ENCODE measurements around the gene ATXN1.
"Not testable (repeated sequence)": the region's sequence is repeated elsewhere in the genome, so short reads cannot be mapped to it uniquely, and the experiment has no call there.

ATXN1 gene

DNA sequence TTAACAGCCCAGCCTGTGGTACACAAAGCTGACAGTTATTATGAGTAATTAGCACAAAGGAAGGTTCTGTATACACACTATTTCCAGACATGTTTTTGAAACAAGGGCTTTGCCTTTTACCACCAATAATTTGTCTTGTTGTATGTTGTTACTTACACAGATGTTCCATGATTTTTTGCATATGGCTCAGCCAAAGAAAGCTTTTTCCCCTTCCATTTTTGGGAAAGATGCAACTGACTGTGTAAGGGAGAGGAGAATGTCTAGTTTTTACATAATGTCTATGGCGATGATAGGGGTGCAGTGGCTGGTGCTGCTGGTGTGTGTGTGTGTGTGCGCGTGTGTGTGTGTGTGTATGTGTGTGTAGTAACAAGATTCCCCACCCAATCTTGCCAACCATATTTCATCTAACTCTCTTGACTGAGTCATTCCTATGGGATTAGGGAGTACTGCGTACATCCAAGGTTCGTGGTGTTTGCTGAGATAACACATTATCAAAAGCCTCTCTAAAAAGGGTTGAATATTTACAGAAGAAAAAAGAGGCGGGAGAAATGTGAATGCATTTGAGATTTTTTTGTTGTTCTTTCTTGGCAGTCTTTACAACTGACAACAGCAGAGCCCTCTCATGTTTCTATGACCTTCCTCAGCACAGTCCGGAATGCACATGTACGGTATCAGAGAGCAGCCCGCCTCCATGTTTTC is 330.7 kb downstream of the ATXN1 start:
- DNase-seq: no peak

- no peak for DNase-seq
These were observed 331.6 kb downstream of the ATXN1 start for GRCh38 chr6:16429669-16430068.

- DNase-seq: no peak
These were observed 334.1 kb downstream of the ATXN1 start for GRCh38 chr6:16427124-16427523.

- no peak for DNase-seq
These were observed 335.2 kb downstream of the ATXN1 start for GRCh38 chr6:16425881-16426615.

DNA sequence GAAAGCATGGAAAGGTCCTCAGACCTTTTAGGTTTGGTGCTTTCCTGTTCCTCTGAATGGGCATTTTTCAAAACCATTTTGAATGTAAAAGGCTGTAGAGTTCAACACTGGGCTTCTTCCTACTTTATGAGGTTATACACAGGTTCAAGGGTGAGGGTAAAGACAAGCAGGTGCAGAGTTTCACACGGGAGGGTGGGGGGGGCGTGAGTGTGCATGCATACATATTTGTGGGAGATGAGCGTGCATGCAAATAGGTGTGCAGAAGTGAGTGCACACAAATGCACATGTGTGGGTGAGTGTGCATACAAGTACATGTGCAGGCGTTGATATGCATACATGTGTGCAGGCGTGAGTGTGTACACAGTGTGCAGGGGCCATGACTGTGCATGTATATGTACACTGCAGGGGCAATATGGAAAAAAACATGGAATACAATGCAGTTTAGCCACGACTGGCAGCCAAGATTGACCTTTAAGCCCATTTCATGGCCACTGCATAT is 339.7 kb downstream of the ATXN1 start:
- no peak for DNase-seq

GRCh38 chr6:16420715-16421461 is 340.4 kb downstream of the ATXN1 start:
- DNase-seq: no peak

DNA sequence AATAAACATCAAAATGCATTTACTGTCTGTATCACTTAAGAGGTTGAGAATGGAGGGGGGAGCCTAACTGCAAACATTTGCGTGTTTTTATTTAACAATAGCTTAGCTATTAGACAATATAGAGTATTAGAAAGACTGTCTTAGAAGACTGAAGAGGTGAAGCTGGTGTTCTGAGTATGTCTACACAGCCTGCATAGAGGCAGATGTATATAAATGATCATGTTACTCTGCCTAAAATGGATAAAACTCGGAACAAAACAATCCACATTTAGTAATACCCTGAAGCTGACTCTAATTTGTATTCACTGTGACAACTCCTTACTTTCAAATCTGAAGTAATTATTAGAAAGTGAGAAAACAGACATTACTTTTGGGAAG is 340.9 kb downstream of the ATXN1 start:
- no peak for DNase-seq

DNA sequence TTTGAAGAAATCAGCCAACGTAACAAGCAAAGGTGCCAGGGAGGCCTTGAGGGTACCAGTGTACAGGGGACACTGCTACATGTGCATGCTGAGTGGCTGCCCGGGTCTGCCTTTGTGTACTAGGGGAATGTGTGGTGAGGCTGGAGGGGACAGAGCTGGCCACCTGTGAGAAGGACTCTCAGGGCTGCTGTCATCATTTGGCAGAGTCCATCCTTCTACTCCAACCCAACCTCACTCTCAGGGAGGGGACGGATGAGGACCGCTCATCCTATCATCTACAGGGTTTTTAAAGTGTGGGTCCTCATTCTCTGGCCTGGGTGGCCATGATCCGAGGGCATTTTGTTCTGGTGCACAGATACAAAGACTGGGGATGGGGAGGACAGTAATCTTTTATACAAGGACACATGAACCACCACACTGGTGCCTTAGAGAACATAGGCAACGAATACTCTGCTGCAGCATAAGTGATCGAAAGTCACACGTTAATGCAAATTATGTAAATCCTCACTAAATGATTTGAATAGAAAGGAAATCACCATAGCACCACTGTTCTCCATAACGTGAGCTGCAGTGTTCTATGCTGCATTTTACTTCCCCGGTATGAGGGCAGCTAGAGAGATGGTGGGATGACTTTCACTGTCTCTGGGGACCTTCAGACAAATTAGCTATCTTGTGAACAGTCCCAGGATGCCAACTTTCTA is 341.5 kb downstream of the ATXN1 start:
- DNase-seq: no peak

- no peak for DNase-seq
These were observed 343.1 kb downstream of the ATXN1 start for GRCh38 chr6:16418151-16418550.

- DNase-seq: no peak
These were observed 345.6 kb downstream of the ATXN1 start for GRCh38 chr6:16415677-16416076.

DNA sequence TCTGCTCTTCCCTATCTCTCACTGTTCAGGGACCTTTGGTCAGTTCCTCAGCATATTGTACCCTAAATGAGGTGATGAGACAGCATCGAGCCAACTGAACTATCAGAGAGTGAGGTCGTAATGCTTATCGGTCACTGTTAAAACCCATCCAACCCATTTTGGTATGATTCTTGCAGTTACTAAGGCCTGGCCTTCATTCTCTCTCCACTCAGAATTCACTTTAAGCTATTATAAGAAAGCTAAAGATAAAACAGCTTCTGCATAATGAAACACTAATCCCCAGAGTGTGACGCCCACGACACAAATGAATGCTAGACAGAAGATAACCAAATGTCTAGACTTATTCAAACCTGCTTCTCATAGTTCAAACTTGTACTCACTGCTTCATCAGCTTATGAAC is 347.1 kb downstream of the ATXN1 start:
- no peak for DNase-seq

GRCh38 chr6:16413399-16413798 is 347.9 kb downstream of the ATXN1 start:
- DNase-seq: no peak

DNA sequence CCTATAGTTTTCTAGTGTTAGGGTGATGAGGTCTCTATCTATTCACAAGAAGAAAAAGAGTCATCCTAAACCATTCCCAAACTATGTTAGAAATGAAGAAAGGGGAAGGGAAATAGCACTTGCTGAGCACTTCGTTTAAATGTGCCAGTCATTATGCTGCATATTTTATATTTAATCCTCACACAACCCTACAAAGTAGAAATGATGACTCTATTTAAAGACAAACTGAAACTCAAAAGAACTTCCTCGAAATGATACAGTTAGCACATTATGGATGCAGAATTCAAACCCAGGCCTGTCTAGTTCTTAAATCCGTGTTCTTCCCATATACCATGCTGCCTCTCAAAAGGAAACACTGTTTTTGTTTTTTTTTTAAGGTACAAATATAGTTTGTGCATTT is 348.3 kb downstream of the ATXN1 start:
- no peak for DNase-seq

- no peak for DNase-seq
These were observed 349.1 kb downstream of the ATXN1 start for GRCh38 chr6:16412171-16412570.

- no peak for DNase-seq
These were observed 351.5 kb downstream of the ATXN1 start for GRCh38 chr6:16409531-16410441.

- DNase-seq: no peak
These were observed 352.5 kb downstream of the ATXN1 start for GRCh38 chr6:16408766-16409165.

DNA sequence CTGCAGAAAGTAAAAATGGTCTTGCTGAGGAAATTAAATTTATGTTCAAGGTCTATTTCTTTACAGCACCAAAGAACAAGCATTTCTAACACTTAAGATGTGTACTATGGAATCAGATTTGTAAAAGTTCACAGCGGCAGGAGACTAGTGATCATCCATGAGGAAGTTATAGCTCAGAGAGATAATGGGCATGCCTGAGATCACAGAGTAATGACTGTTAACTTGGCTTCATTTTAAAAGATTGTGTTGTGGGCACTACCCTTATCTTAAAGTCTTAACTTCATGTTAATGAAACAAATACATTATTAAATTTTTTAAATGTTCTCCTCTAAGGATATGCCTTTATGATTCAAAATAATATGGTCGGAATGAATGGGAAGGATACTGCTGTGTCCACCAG is 354.3 kb downstream of the ATXN1 start:
- DNase-seq: no peak

GRCh38 chr6:16406538-16406937 is 354.7 kb downstream of the ATXN1 start:
- DNase-seq: not testable (repeated sequence)

GRCh38 chr6:16405375-16405774 is 355.9 kb downstream of the ATXN1 start:
- no peak for DNase-seq

DNA sequence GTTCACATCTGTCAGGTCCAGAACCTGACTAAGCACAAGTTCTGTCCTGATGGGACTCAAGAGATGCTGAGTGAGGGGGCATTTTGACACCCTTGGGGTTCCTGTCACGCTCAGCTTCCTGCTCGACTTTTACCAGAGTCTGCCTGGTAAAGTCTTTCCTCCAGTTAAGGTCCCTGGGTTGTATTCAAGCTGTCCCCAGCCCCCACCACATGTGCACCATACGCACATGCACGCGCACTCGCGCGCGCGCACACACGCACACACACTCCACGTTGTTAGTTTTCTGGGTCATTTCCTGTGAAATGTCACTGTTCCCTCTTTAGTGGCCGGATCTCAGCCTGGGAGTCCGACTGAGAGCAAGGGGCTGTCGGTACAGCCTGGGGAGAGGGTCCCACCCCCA is 356.8 kb downstream of the ATXN1 start:
- DNase-seq: no peak

GRCh38 chr6:16403831-16404230 is 357.4 kb downstream of the ATXN1 start:
- no peak for DNase-seq

DNA sequence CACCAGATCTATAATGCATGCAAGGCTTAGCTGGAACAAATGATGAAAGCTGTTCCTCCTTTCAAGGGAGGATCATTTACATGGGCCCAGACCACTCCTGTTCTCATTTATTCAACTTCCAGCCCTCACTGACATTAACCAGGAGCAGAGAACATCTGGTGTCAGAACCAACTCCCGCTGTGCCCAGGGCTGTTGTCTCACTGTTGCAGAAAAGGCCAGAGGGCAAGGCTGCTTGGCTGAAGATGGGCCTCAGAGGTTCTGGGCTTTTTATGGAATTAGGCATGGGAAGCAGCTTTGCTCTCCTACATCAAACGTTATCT is 358.7 kb downstream of the ATXN1 start:
- no peak for DNase-seq

All from NCI-H2081 treated with DMSO at 0.1 percent for 48 hours (cell line).